ENCODE results near the gene SGK1. TPM values are rescaled to one million over a fixed set of nuclear protein-coding genes. Genes with fewer than 3 reads are reported as not detected.

The SGK1 gene
- polyA plus RNA-seq, 2 of the 4 experiments (the other 2 are of a cell fraction), result 41.3 to 131 TPM

- no peak for FAIRE-seq
- ATAC-seq, result no peak
Observed at GRCh38 chr6:134223796-134224420, 94.0 kb downstream of the SGK1 start.

GRCh38 chr6:134221250-134221649 is 96.7 kb downstream of the SGK1 start:
- 89% methylated on average over 3 of the region's 3 CpGs for WGBS (ENCODE audit: missing lambda C conversion rate)
- Histone ChIP-seq H3K4me2 (no peak overlapping the region), H3K4me3 (no peak overlapping the region), H3K4me1 (peaks cover 10% of the 10 kb centered on the region; the same call in 2 of the 3 replicates), H3K27ac (0 out of 6 replicates have a peak overlapping the region, but pooled peaks of 1 of the 2 experiments have one; percentile 30), H3K9me3 (no peaks in the 10 kb centered on the region)
- ATAC-seq, result no peak
- CTCF ChIA-PET, result interaction anchor here (0.6 to 0.7 kb wide), 2 partner anchors 600 to 1402 kb away, joined by 3 read pairs; no protein-coding TSS in a partner anchor
- POLR2A ChIA-PET, result no interaction called here
- no peak for DNase-seq (ENCODE audit: low read depth in 1 of 2, low spot score in 1 of 2)
- no peak for FAIRE-seq
- TF ChIP-seq HOXB5 (CRISPR knock-in tag; IDR thresholded peaks at IDR 0.05) (no peak), CBX8 (IDR thresholded peaks at IDR 0.05) (no peak), NFE2L2 (conservative IDR thresholded peaks at IDR 0.05; ENCODE audit: low read length) (no peak), SREBF2 (IDR thresholded peaks at IDR 0.05) (no peak), REST (IDR thresholded peaks at IDR 0.05) (no peak), HES2 (IDR thresholded peaks at IDR 0.05) (no peak), HDAC2 (IDR thresholded peaks at IDR 0.05) (no peak), CBX2 (IDR thresholded peaks at IDR 0.05; ENCODE audit: borderline replicate concordance, low read depth) (no peak), EP300 (IDR thresholded peaks at IDR 0.05) (no peak), KDM1A (IDR thresholded peaks at IDR 0.05; ENCODE audit: low read depth) (no peak), BHLHE40 (IDR thresholded peaks at IDR 0.05; ENCODE audit: low read depth, low read length) (no peak)

More at GRCh38 chr6:134223796-134224420, 94.0 kb downstream of the SGK1 start:
- WGBS (ENCODE audit: missing lambda C conversion rate), result 28% methylated on average over 2 of the region's 2 CpGs
- DNase-seq (ENCODE audit: low read depth in 1 of 2, low spot score in 1 of 2), result no peak
- peaks cover 10% of the 10 kb centered on the region; the same call in 2 of the 3 replicates for H3K4me1 ChIP-seq
- no peaks in the 10 kb centered on the region for H3K9me3 ChIP-seq
- peak overlapping the region; percentile 53 for H3K4me2 ChIP-seq
- TF ChIP-seq GATA3 (IDR thresholded peaks at IDR 0.05; ENCODE audit: borderline replicate concordance), result no peak
- no peak for TF ChIP-seq CTCF (IDR thresholded peaks at IDR 0.05)
- TF ChIP-seq CBX2 (IDR thresholded peaks at IDR 0.05; ENCODE audit: borderline replicate concordance, low read depth), result no peak
- no peak for TF ChIP-seq TP53 (CRISPR knock-in tag; IDR thresholded peaks at IDR 0.05)
- TF ChIP-seq MYC (IDR thresholded peaks at IDR 0.05; ENCODE audit: borderline replicate concordance, low read length), result no peak
- no peak for TF ChIP-seq SMC3 (IDR thresholded peaks at IDR 0.05)
- no peak for TF ChIP-seq POLR2AphosphoS2 (conservative IDR thresholded peaks at IDR 0.05; ENCODE audit: low read length)
- TF ChIP-seq FOSL2 (IDR thresholded peaks at IDR 0.05), result no peak
- TF ChIP-seq FOSL2 (CRISPR knock-in tag; IDR thresholded peaks at IDR 0.05), result no peak
- no peak for TF ChIP-seq HEYL (CRISPR knock-in tag; IDR thresholded peaks at IDR 0.05)
- TF ChIP-seq CEBPB (IDR thresholded peaks at IDR 0.05), result no peak
- TF ChIP-seq KDM1A (IDR thresholded peaks at IDR 0.05; ENCODE audit: low read depth), result no peak
- no peak for TF ChIP-seq MAFK (IDR thresholded peaks at IDR 0.05; ENCODE audit: partially characterized antibody)
- TF ChIP-seq REST (IDR thresholded peaks at IDR 0.05), result no peak
- no peak for TF ChIP-seq HOXB5 (CRISPR knock-in tag; IDR thresholded peaks at IDR 0.05)
- no peak for TF ChIP-seq HOXB13 (CRISPR knock-in tag; IDR thresholded peaks at IDR 0.05; ENCODE audit: low read depth)
- TF ChIP-seq EHMT2 (IDR thresholded peaks at IDR 0.05; ENCODE audit: low read depth), result no peak
- no peak for TF ChIP-seq HOXA7 (CRISPR knock-in tag; IDR thresholded peaks at IDR 0.05)
- H3K4me3 ChIP-seq, result no peak overlapping the region
- ChIA-PET POLR2A (no interaction called here), CTCF (interaction anchor here (0.7 kb wide), 1 partner anchor 14 kb away, joined by 5 read pairs; no protein-coding TSS in a partner anchor)
- peak overlapping the region; percentile 20 to 63; a peak in 5 of 6 replicates for H3K27ac ChIP-seq
